ENCODE results near the gene MMP25. TPM values are rescaled to one million over a fixed set of nuclear protein-coding genes. Genes with fewer than 3 reads are reported as not detected.

MMP25 gene
- total RNA-seq, 1 donor from 2014 or later, result 0.89 TPM

- Histone ChIP-seq H3K36me3 (ENCODE audit: insufficient read depth, low read length) (no peaks in the 10 kb centered on the region), H4K20me1 (ENCODE audit: insufficient read depth, low read length) (no peaks in the 10 kb centered on the region), H3K4me1 (ENCODE audit: insufficient read depth, low read length) (no peaks in the 10 kb centered on the region), H3K4me2 (ENCODE audit: low read length) (no peak overlapping the region), H3K27ac (ENCODE audit: low read depth, low read length) (no peak overlapping the region), H3K4me3 (ENCODE audit: insufficient read depth, low read depth, low read length) (no peak overlapping the region), H3K9ac (ENCODE audit: low read length) (no peak overlapping the region), H2AFZ (ENCODE audit: low read depth, low read length) (no peak overlapping the region), H3K9me3 (ENCODE audit: insufficient read depth, low read depth, low read length) (no peaks in the 10 kb centered on the region), H3K27me3 (ENCODE audit: insufficient read depth, low read length) (peaks cover 6% of the 10 kb centered on the region), H3K79me2 (ENCODE audit: insufficient read depth, low read length) (no peaks in the 10 kb centered on the region)
- DNase-seq (ENCODE audit: low read depth) (no peak), FAIRE-seq (no peak)
- Mint-ChIP-seq H3K4me1 (ENCODE audit: low read depth, unreplicated experiment) (peaks cover 8% of the 10 kb centered on the region), H3K4me3 (ENCODE audit: unreplicated experiment) (no peak overlapping the region), H3K36me3 (ENCODE audit: low read depth, unreplicated experiment) (no peaks in the 10 kb centered on the region), H3K9me3 (ENCODE audit: unreplicated experiment) (peaks cover 2% of the 10 kb centered on the region), H3K27me3 (ENCODE audit: low read depth, unreplicated experiment) (peaks cover 22% of the 10 kb centered on the region), H3K27ac (ENCODE audit: unreplicated experiment) (no peak overlapping the region)
- TF ChIP-seq CTCF (IDR thresholded peaks at IDR 0.05; ENCODE audit: insufficient read depth, low read depth, low read length) (no peak), EZH2 (IDR thresholded peaks at IDR 0.05; ENCODE audit: insufficient read depth, low read length) (no peak)
These were observed 42.1 kb downstream of the MMP25 start for GRCh38 chr16:3088450-3088849.

GRCh38 chr16:3088925-3089716, 42.8 kb downstream of the MMP25 start:
- DNase-seq (ENCODE audit: low read depth) (no peak), FAIRE-seq (no peak)
- no peaks in the 10 kb centered on the region for H3K36me3 Mint-ChIP-seq (ENCODE audit: low read depth, unreplicated experiment)
- Histone ChIP-seq H3K79me2 (ENCODE audit: insufficient read depth, low read length) (no peaks in the 10 kb centered on the region), H3K4me1 (ENCODE audit: insufficient read depth, low read length) (no peaks in the 10 kb centered on the region), H2AFZ (ENCODE audit: low read depth, low read length) (no peak overlapping the region), H3K4me2 (ENCODE audit: low read length) (no peak overlapping the region), H4K20me1 (ENCODE audit: insufficient read depth, low read length) (no peaks in the 10 kb centered on the region), H3K27ac (ENCODE audit: low read depth, low read length) (no peak overlapping the region), H3K36me3 (ENCODE audit: insufficient read depth, low read length) (no peaks in the 10 kb centered on the region), H3K27me3 (ENCODE audit: insufficient read depth, low read length) (peaks cover 6% of the 10 kb centered on the region), H3K9ac (ENCODE audit: low read length) (no peak overlapping the region), H3K9me3 (ENCODE audit: insufficient read depth, low read depth, low read length) (no peaks in the 10 kb centered on the region), H3K4me3 (ENCODE audit: insufficient read depth, low read depth, low read length) (no peak overlapping the region)
- H3K9me3 Mint-ChIP-seq (ENCODE audit: unreplicated experiment), result peaks cover 2% of the 10 kb centered on the region
- TF ChIP-seq EZH2 (IDR thresholded peaks at IDR 0.05; ENCODE audit: insufficient read depth, low read length) (no peak), CTCF (IDR thresholded peaks at IDR 0.05; ENCODE audit: insufficient read depth, low read depth, low read length) (no peak)
- peaks cover 8% of the 10 kb centered on the region for H3K4me1 Mint-ChIP-seq (ENCODE audit: low read depth, unreplicated experiment)
- peaks cover 22% of the 10 kb centered on the region for H3K27me3 Mint-ChIP-seq (ENCODE audit: low read depth, unreplicated experiment)
- H3K27ac Mint-ChIP-seq (ENCODE audit: unreplicated experiment), result no peak overlapping the region
- H3K4me3 Mint-ChIP-seq (ENCODE audit: unreplicated experiment), result no peak overlapping the region
